Astrocyte (in vitro differentiated cells and primary cell): Measurements from ENCODE around the gene THADA. TPM values are rescaled to one million over a fixed set of nuclear protein-coding genes. Genes with fewer than 3 reads are reported as not detected.

Experiments
- DNase-seq: peaks from one replicate; pipeline ENCODE4 v3.0.0-alpha.2; 2010; ENCODE audit warnings: low read depth
- FAIRE-seq: peaks from 2 replicates; lab custom pipeline; 2011; peaks lifted over from hg19 to GRCh38; lab: Jason Lieb, UNC
- H2AFZ ChIP-seq: 2 replicates; pipeline ENCODE4 v1.6.0; 2012; ENCODE audit warnings: low read depth, low read length, inconsistent platforms
- H3K27ac ChIP-seq: 2 replicates; pipeline ENCODE4 v1.5.1; 2011; ENCODE audit warnings: low read depth, low read length, inconsistent platforms
- H3K27me3 ChIP-seq: 2 replicates; pipeline ENCODE4 v1.6.0; 2011; ENCODE audit warnings: low read length, inconsistent platforms; ENCODE audit not compliant: insufficient read depth
- H3K36me3 ChIP-seq: 2 replicates; pipeline ENCODE4 v1.5.1; 2011; ENCODE audit warnings: low read length, inconsistent platforms; ENCODE audit not compliant: insufficient read depth
- H3K4me1 ChIP-seq: 2 replicates; pipeline ENCODE4 v1.5.1; 2011; ENCODE audit warnings: low read length, inconsistent platforms; ENCODE audit not compliant: insufficient read depth
- H3K4me2 ChIP-seq: 2 replicates; pipeline ENCODE4 v1.6.0; 2012; ENCODE audit warnings: low read length, inconsistent platforms
- H3K4me3 ChIP-seq: 2 replicates; pipeline ENCODE4 v1.5.1; 2011; ENCODE audit warnings: low read depth, mild to moderate bottlenecking, low read length, inconsistent platforms; ENCODE audit not compliant: insufficient read depth
- H3K79me2 ChIP-seq: 2 replicates; pipeline ENCODE4 v1.6.0; 2012; ENCODE audit warnings: mild to moderate bottlenecking, low read length, inconsistent platforms; ENCODE audit not compliant: insufficient read depth
- H3K9ac ChIP-seq: 2 replicates; pipeline ENCODE4 v1.6.0; 2012; ENCODE audit warnings: mild to moderate bottlenecking, low read length, inconsistent platforms
- H3K9me3 ChIP-seq: 2 replicates; pipeline ENCODE4 v1.5.1; 2012; ENCODE audit warnings: low read depth, mild to moderate bottlenecking, low read length, inconsistent platforms; ENCODE audit not compliant: insufficient read depth
- H4K20me1 ChIP-seq: 2 replicates; pipeline ENCODE4 v1.6.0; 2012; ENCODE audit warnings: low read length, inconsistent platforms; ENCODE audit not compliant: insufficient read depth
- H3K27ac Mint-ChIP-seq: one replicate; pipeline ENCODE4 v1.8.0; 2021; ENCODE audit warnings: mild to moderate bottlenecking, mixed read lengths; ENCODE audit not compliant: unreplicated experiment
- H3K27me3 Mint-ChIP-seq: one replicate; pipeline ENCODE4 v1.8.0; 2021; ENCODE audit warnings: low read depth, mixed read lengths; ENCODE audit not compliant: unreplicated experiment
- H3K36me3 Mint-ChIP-seq: one replicate; pipeline ENCODE4 v1.8.0; 2021; ENCODE audit warnings: low read depth, mixed read lengths; ENCODE audit not compliant: unreplicated experiment
- H3K4me1 Mint-ChIP-seq: one replicate; pipeline ENCODE4 v1.8.0; 2021; ENCODE audit warnings: low read depth, mixed read lengths; ENCODE audit not compliant: unreplicated experiment
- H3K4me3 Mint-ChIP-seq: one replicate; pipeline ENCODE4 v1.8.0; 2021; ENCODE audit warnings: mild to moderate bottlenecking, moderate library complexity, mixed read lengths; ENCODE audit not compliant: unreplicated experiment
- H3K9me3 Mint-ChIP-seq: one replicate; pipeline ENCODE4 v1.8.0; 2021; ENCODE audit warnings: mild to moderate bottlenecking, mixed read lengths; ENCODE audit not compliant: unreplicated experiment
- EZH2 ChIP-seq: IDR thresholded peaks from 2 replicates; pipeline ENCODE4 v1.6.1; 2012; ENCODE audit warnings: mild to moderate bottlenecking, low read length, inconsistent platforms; ENCODE audit not compliant: insufficient read depth
- total RNA-seq: library from RNA; stranded (reverse); gene quantifications from 2 replicates; pipeline ENCODE4 v1.2.1, GENCODE V29; 2021
- TF ChIP-seq, protein P1 (sequence below): IDR thresholded peaks from 2 replicates; pipeline ENCODE4 v1.5.1; 2011; ENCODE audit warnings: low read depth, mild to moderate bottlenecking, inconsistent platforms, low read length, moderate library complexity; ENCODE audit not compliant: insufficient read depth

The THADA gene
- total RNA-seq, 1 donor from 2014 or later: 16.2 TPM

DNA sequence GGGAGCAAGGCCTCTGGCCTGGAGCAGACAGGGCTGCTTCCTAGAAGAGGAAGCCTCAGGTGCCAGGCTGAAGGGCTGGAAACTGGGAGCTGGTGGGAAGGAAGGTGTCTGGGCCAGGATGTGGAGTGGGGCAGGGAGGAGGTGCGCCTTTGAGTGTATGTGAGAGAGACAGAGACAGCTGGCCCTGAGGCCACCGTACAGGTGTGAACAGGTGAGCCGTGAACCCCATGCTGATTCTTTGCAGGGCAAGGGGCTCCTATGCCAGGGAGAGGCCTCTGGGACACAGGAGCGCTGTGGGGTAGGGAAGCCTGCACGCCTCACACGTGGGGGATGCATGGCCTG lies 385.7 kb downstream of the THADA start:
- FAIRE-seq: no peak
- Histone ChIP-seq H3K4me1 (no peaks in the 10 kb centered on the region), H3K9me3 (no peaks in the 10 kb centered on the region), H3K4me2 (no peak overlapping the region), H3K27ac (no peak overlapping the region), H3K36me3 (no peaks in the 10 kb centered on the region), H2AFZ (no peak overlapping the region), H3K4me3 (no peak overlapping the region), H4K20me1 (no peaks in the 10 kb centered on the region), H3K9ac (no peak overlapping the region), H3K79me2 (no peaks in the 10 kb centered on the region), H3K27me3 (no peaks in the 10 kb centered on the region)
- Mint-ChIP-seq H3K27ac (no peak overlapping the region), H3K27me3 (peaks cover 26% of the 10 kb centered on the region), H3K4me3 (peak overlapping the region; percentile 21), H3K9me3 (no peaks in the 10 kb centered on the region), H3K4me1 (peaks cover 2% of the 10 kb centered on the region), H3K36me3 (no peaks in the 10 kb centered on the region)
- TF ChIP-seq, protein P1, sequence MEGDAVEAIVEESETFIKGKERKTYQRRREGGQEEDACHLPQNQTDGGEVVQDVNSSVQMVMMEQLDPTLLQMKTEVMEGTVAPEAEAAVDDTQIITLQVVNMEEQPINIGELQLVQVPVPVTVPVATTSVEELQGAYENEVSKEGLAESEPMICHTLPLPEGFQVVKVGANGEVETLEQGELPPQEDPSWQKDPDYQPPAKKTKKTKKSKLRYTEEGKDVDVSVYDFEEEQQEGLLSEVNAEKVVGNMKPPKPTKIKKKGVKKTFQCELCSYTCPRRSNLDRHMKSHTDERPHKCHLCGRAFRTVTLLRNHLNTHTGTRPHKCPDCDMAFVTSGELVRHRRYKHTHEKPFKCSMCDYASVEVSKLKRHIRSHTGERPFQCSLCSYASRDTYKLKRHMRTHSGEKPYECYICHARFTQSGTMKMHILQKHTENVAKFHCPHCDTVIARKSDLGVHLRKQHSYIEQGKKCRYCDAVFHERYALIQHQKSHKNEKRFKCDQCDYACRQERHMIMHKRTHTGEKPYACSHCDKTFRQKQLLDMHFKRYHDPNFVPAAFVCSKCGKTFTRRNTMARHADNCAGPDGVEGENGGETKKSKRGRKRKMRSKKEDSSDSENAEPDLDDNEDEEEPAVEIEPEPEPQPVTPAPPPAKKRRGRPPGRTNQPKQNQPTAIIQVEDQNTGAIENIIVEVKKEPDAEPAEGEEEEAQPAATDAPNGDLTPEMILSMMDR: no peak
- TF ChIP-seq EZH2: no peak
- DNase-seq: no peak

DNA sequence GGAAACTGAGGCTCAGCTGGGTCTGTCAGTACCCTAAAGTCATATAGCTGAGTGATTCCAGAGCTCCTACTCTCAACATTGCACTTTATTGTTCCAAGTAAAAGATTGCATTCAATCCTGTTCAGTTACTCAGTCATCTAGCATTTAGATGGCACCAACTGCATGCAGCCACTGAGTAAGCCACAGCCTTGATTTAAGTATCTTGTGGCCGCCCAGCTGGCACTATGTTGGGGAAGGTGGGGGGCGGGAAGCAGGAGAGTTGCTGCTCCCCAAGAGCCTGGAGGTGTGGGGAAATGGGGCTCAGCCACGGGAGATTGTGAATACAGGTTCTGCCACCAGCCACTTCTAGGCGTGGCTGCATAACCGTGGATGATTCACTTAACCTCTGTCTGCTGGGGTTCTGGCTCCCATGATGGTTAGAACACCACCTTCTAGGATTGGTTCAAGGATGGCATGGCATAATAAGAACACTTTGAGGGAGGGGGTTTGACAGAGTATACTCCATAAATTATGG lies 386.6 kb downstream of the THADA start:
- no peaks in the 10 kb centered on the region for H4K20me1 ChIP-seq
- TF ChIP-seq EZH2: no peak
- FAIRE-seq (no peak), DNase-seq (no peak)
- no peaks in the 10 kb centered on the region for H3K9me3 Mint-ChIP-seq
- H3K4me1 ChIP-seq: no peaks in the 10 kb centered on the region
- H3K36me3 Mint-ChIP-seq: no peaks in the 10 kb centered on the region
- H3K27me3 Mint-ChIP-seq: peaks cover 26% of the 10 kb centered on the region
- H3K4me3 Mint-ChIP-seq: no peak overlapping the region
- H3K36me3 ChIP-seq: no peaks in the 10 kb centered on the region
- H3K27ac Mint-ChIP-seq: no peak overlapping the region
- H3K9me3 ChIP-seq: no peaks in the 10 kb centered on the region
- H3K79me2 ChIP-seq: no peaks in the 10 kb centered on the region
- H3K4me3 ChIP-seq: no peak overlapping the region
- H3K27ac ChIP-seq: no peak overlapping the region
- no peaks in the 10 kb centered on the region for H3K27me3 ChIP-seq
- peaks cover 2% of the 10 kb centered on the region for H3K4me1 Mint-ChIP-seq
- H3K4me2 ChIP-seq: no peak overlapping the region
- no peak overlapping the region for H3K9ac ChIP-seq
- no peak overlapping the region for H2AFZ ChIP-seq

DNA sequence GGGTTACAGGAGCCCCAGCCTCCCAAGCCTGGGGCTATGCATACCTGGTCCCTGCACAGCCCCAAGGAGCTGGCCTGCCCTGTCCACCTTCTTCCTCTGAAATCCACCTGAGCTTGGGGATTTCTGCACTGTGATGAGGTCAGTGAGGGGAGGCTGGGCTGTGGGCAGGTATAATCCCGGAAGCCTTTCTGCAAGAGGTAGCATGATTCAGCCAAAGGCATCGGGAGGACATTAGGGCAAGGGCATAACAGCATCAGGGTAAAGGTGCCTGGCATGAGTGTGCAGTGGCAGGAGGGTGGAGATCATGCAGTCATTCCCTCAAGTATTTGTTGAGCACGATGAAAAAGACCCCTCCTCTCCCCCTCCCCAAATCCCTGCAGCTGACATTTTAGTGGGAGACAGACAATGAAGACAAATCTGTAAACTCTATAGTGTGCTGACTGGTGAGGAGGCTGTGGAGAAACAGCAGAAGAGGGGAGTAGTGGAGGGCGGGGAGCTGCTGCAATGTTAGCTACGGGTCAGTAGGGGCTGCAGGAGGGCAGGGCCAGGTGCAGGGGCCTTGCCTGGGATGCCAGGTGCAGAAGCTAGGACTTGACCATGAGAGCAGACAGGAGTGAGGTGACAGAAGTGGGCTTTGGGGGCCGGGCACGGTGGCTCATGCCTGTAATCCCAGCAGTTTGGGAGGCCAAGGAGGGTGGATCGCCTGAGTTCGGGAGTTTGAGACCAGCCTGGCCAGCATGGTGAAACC lies 388.1 kb downstream of the THADA start:
- Histone ChIP-seq H3K4me2 (no peak overlapping the region), H3K4me3 (no peak overlapping the region), H3K4me1 (no peaks in the 10 kb centered on the region), H3K9ac (no peak overlapping the region), H3K36me3 (no peaks in the 10 kb centered on the region), H3K79me2 (no peaks in the 10 kb centered on the region), H3K27me3 (no peaks in the 10 kb centered on the region), H3K27ac (no peak overlapping the region), H3K9me3 (no peaks in the 10 kb centered on the region), H4K20me1 (no peaks in the 10 kb centered on the region), H2AFZ (no peak overlapping the region)
- DNase-seq (no peak), FAIRE-seq (no peak)
- H3K36me3 Mint-ChIP-seq: no peaks in the 10 kb centered on the region
- H3K27ac Mint-ChIP-seq: no peak overlapping the region
- peaks cover 2% of the 10 kb centered on the region for H3K4me1 Mint-ChIP-seq
- peaks cover 23% of the 10 kb centered on the region for H3K27me3 Mint-ChIP-seq
- H3K4me3 Mint-ChIP-seq: no peak overlapping the region
- no peak for TF ChIP-seq EZH2
- TF ChIP-seq, protein P1: no peak
- no peaks in the 10 kb centered on the region for H3K9me3 Mint-ChIP-seq
